Measurements from ENCODE around the gene ACTRT1.

GRCh38 chrX:128007882-128008281 is 44.3 kb downstream of the ACTRT1 start:
- TF ChIP-seq ELF4 (IDR thresholded peaks at IDR 0.05) = no peak
- no peak for TF ChIP-seq L3MBTL2 (conservative IDR thresholded peaks at IDR 0.05)
- TF ChIP-seq PKNOX1 (IDR thresholded peaks at IDR 0.05) = no peak
- no peak for TF ChIP-seq FOXA1 (IDR thresholded peaks at IDR 0.05)
- no peak for TF ChIP-seq BHLHE40 (IDR thresholded peaks at IDR 0.05; ENCODE audit: borderline replicate concordance)
- TF ChIP-seq LEF1 (IDR thresholded peaks at IDR 0.05; ENCODE audit: borderline replicate concordance) = no peak
- TF ChIP-seq SUZ12 (IDR thresholded peaks at IDR 0.05) = no peak
- TF ChIP-seq HDGF (IDR thresholded peaks at IDR 0.05; ENCODE audit: borderline replicate concordance) = no peak
- TF ChIP-seq TARDBP (IDR thresholded peaks at IDR 0.05) = no peak
- TF ChIP-seq FOXM1 (IDR thresholded peaks at IDR 0.05; ENCODE audit: borderline replicate concordance) = no peak
